Measurements from ENCODE around the gene KCND2.

DNA sequence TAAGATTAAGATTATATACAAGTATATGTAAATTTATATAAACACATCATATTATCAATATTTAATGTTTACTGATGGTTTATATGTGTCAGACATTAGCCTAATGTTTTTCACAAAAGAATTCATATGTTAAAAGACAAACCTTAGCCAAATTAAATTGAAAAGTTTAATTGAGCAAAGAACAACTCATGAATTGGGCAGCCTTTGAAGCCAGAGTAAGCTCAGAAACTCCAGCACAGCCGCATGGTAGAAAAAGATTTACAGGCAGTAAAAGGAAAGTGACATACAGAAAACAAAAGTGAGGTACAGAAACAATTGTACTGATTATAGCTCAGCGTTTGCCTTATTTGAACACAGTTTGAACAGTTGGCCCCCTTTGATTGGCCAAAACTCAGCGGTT is 460.9 kb downstream of the KCND2 start:
- TF ChIP-seq, protein P1, sequence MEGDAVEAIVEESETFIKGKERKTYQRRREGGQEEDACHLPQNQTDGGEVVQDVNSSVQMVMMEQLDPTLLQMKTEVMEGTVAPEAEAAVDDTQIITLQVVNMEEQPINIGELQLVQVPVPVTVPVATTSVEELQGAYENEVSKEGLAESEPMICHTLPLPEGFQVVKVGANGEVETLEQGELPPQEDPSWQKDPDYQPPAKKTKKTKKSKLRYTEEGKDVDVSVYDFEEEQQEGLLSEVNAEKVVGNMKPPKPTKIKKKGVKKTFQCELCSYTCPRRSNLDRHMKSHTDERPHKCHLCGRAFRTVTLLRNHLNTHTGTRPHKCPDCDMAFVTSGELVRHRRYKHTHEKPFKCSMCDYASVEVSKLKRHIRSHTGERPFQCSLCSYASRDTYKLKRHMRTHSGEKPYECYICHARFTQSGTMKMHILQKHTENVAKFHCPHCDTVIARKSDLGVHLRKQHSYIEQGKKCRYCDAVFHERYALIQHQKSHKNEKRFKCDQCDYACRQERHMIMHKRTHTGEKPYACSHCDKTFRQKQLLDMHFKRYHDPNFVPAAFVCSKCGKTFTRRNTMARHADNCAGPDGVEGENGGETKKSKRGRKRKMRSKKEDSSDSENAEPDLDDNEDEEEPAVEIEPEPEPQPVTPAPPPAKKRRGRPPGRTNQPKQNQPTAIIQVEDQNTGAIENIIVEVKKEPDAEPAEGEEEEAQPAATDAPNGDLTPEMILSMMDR (IDR thresholded peaks at IDR 0.05), result no peak
- no peak for TF ChIP-seq EZH2 (IDR thresholded peaks at IDR 0.05)
